ENCODE data around the gene ZNF117.

The ZNF117 gene

DNA sequence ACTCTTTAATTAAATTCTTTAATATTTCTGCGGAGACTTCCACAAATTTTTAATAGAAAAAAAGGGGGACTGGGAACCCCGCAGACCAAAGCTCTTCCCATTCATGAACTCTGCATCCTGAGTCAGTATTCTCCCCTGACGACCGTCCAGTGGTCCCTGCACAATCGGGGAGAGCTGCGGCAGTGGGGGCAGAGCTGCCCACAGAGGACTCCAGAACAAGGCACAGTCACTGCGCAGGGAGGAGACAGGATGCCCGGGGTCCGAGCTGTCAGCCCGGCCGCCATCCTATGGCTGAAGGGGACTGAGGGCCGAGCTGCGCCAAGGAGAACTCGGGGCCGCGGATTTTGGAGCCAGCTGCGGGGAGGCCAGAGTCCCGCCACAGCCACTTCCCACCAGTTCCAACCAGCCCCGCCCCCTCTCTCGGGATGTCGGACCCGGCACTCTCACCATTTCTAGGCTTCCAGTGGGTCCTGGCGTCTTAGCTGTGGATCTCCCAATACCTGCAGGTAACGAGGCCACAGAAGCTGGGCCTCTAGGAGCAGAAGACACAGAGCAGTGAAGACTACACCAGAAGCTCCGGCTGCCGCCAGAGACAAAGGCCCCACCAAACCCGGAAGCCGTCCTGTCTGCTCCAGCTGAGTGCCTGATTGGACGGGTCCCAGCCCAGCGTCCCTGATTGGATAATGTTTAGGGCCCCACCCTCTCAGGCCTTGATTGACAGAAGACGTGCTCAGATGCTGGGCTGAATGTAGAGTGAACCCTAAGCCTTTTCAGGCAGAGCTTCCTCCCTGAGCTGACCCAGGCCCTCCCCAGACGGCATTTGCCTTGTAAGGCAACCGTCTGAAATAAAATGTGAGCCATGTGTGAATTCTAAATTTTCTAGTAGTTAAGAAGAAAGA is 15.5 kb upstream of the ZNF117 start, which contains the start of gene ERV3-1:
ERV3-1 (minus strand) TSS at position 594 of the 899 bp plus-strand sequence. CDS start 13,661 bp downstream, outside the sequence.
- peak; percentile 74 for DNase-seq (ENCODE audit: insufficient read length, low spot score)
- TF ChIP-seq SPI1 (IDR thresholded peaks at IDR 0.05; ENCODE audit: low read depth, low read length) (peak; percentile 53), TAF1 (IDR thresholded peaks at IDR 0.05; ENCODE audit: low read depth, low read length) (peak; percentile 91), POLR2A (IDR thresholded peaks at IDR 0.05; ENCODE audit: low read depth, low read length) (peak; percentile 97), POU2F2 (IDR thresholded peaks at IDR 0.05; ENCODE audit: low read depth, low read length) (peak; percentile 79; the same call in 1 of the 2 replicates), PAX5 (IDR thresholded peaks at IDR 0.05; ENCODE audit: insufficient read depth, low read length, severe bottlenecking) (no peak), POLR2AphosphoS5 (IDR thresholded peaks at IDR 0.05; ENCODE audit: low read depth, low read length) (peak; percentile 95)
- peak; percentile 88 for FAIRE-seq

DNA sequence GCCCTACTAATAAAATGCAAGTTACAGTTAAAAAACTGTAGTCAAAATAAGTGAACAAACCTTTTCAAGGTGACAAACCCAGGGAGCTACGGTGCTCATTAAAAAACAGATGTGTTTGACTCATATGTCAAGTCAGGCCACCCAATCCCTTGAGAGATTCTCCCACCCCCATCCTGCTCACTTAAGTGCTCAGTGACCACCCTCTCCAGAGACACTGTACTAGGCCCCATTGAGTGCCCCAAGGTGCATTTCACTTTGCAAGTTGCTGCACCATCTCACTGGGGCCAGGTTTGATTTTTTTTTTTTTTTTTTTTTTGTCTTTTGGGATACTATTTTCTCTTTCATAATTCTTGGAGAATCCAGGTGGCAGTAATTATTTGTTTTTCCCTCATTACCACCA is 13.7 kb upstream of the ZNF117 start:
- FAIRE-seq (no peak), DNase-seq (ENCODE audit: insufficient read length, low spot score) (no peak)
- TF ChIP-seq TAF1 (IDR thresholded peaks at IDR 0.05; ENCODE audit: low read depth, low read length), result no peak

DNA sequence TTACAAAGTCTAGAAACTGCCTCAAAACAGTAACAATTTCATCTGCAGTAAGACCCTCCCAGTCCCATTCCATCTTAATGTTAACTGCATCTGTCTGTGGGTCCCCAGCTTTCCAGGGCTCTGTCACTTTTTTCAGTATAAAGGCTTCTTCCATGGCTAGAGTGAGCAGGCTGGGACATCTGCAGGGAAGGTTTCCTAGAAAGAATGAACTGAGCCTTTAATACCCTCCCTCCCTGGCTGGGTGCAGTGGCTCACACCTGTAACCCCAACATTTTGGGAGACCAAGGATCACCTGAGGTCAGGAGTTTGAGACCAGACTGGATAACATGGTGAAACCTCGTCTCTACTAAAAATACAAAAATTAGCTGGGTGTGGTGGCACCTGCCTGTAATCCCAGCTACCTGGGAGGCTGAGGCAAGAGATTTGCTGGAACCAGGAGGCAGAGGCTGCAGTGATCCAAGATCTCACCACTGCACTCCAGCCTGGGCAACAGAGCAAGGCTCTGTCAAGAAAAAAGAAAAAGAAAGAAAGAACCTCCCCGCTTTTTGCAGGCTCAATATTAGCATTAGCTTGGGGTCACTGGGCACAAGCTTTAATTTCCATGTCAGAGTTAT is 12.2 kb upstream of the ZNF117 start:
- DNase-seq (ENCODE audit: insufficient read length, low spot score) (no peak), FAIRE-seq (no peak)
- TF ChIP-seq POU2F2 (IDR thresholded peaks at IDR 0.05; ENCODE audit: low read depth, low read length) (no peak), POLR2AphosphoS5 (IDR thresholded peaks at IDR 0.05; ENCODE audit: low read depth, low read length) (no peak), PAX5 (IDR thresholded peaks at IDR 0.05; ENCODE audit: insufficient read depth, low read length, severe bottlenecking) (no peak), TAF1 (IDR thresholded peaks at IDR 0.05; ENCODE audit: low read depth, low read length) (no peak), SPI1 (IDR thresholded peaks at IDR 0.05; ENCODE audit: low read depth, low read length) (no peak), POLR2A (IDR thresholded peaks at IDR 0.05; ENCODE audit: low read depth, low read length) (no peak)

DNA sequence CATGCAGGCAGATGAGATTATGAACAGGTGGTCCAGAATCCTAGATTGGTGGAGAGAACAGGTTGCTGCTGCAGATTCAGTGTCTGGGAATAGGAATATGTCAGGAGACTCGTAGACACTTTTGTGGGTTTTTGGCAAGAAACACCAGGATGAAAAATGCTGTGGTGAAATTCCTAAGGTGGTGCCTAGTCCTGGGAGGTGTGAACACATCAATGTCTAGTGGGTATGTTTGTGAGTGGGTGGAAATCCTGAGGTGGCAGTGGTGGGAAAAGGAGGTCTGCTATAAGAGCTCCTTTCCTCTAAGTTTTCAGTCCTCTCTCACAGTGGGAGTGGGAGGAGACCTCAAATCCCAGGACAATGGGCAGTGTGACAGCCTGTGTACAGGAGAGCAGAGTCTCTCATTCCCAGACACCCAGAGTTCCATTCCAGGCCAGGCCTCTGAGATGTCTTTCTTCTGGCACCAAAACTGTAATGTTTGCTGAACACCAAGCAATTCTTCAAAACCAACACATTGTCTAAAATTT is 10.5 kb upstream of the ZNF117 start:
- DNase-seq (ENCODE audit: insufficient read length, low spot score), result no peak
- no peak for TF ChIP-seq POLR2AphosphoS5 (IDR thresholded peaks at IDR 0.05; ENCODE audit: low read depth, low read length)
- TF ChIP-seq TAF1 (IDR thresholded peaks at IDR 0.05; ENCODE audit: low read depth, low read length), result no peak
- TF ChIP-seq SPI1 (IDR thresholded peaks at IDR 0.05; ENCODE audit: low read depth, low read length), result no peak
- no peak for TF ChIP-seq POLR2A (IDR thresholded peaks at IDR 0.05; ENCODE audit: low read depth, low read length)
- no peak for FAIRE-seq

DNA sequence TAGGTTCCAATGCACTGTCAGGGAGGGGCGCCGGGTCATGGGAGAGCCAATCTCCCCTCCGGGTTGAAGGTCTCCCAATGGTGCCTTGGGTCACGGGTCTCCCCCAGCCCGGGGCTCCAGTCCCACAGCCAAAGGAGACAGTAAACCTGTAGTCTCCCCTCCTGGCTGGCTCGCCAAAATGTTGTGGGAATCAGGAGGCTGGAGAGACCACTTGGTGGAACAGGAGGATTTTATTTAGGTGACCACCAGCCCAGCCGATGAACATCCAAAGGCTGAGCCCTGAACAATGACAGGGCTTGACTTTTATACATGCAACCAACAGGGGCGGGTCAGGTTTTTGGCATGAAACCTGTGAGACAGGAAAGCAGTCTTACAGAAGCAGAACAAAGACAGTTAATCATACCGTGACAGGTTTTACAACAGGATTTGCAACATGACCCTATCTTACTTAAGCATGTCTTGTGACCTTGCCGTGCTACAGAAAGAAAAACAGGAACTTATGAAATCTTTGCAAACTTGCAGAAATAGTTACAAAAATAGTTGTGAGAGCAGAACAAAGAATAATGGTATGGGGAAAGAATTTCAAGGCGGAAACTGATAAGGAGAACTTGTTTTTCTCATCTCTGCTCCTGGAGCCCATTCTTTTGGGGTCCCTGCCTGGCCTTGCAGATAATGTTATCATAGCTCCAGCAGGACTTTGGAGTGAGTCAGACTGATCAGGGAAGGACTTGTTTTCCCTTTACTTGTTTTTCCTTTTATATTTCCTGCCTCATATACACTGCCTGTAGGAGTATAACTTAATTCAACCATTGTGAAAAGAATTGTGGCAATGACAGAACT is 8.5 kb upstream of the ZNF117 start:
- TF ChIP-seq POU2F2 (IDR thresholded peaks at IDR 0.05; ENCODE audit: low read depth, low read length) (no peak), TAF1 (IDR thresholded peaks at IDR 0.05; ENCODE audit: low read depth, low read length) (no peak), POLR2AphosphoS5 (IDR thresholded peaks at IDR 0.05; ENCODE audit: low read depth, low read length) (no peak), SPI1 (IDR thresholded peaks at IDR 0.05; ENCODE audit: low read depth, low read length) (no peak), POLR2A (IDR thresholded peaks at IDR 0.05; ENCODE audit: low read depth, low read length) (no peak), PAX5 (IDR thresholded peaks at IDR 0.05; ENCODE audit: insufficient read depth, low read length, severe bottlenecking) (no peak)
- FAIRE-seq, result peak; percentile 43
- no peak for DNase-seq (ENCODE audit: insufficient read length, low spot score)

DNA sequence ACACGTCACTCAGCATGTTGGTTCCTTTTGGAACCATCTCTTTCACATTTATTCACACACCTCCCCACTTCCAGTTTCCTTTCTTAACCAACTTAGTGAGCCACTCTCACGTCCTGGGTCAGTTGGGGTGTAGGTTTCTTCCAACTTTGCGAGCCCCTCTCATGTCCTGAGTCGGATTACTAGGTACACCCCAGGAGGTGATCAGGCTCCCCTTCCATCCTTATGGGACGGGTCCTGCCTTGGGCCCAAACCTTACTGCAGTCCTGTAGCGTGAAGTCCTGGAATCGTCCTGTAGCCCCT is 8.0 kb upstream of the ZNF117 start:
- TF ChIP-seq POLR2A (IDR thresholded peaks at IDR 0.05; ENCODE audit: low read depth, low read length) (no peak), SPI1 (IDR thresholded peaks at IDR 0.05; ENCODE audit: low read depth, low read length) (no peak), POU2F2 (IDR thresholded peaks at IDR 0.05; ENCODE audit: low read depth, low read length) (no peak), TAF1 (IDR thresholded peaks at IDR 0.05; ENCODE audit: low read depth, low read length) (no peak), POLR2AphosphoS5 (IDR thresholded peaks at IDR 0.05; ENCODE audit: low read depth, low read length) (no peak), PAX5 (IDR thresholded peaks at IDR 0.05; ENCODE audit: insufficient read depth, low read length, severe bottlenecking) (no peak)

DNA sequence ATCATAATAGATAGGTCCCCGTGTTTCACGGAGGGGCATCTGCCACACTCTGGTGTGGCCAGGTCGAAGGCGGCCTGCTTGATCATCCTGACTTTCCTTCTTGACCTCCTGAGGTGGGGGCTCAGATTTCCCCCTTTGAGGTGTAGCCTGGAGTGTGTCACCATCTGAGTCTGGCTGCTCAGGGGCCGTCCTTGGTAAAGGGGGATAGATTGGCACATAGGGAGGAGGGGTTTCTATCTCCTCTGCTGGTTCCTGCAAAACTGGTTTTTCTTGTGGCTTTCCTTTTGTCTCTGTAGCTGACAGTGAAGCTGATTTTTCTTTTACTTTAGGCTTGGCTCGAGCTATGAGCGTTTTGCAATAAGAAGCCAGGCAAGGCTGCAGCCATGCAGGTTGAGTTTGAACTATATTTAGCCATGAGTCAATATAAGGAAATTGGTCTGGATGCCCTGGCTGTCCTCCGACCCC is 7.1 kb upstream of the ZNF117 start:
- DNase-seq (ENCODE audit: insufficient read length, low spot score), result no peak
- no peak for FAIRE-seq
- no peak for TF ChIP-seq POU2F2 (IDR thresholded peaks at IDR 0.05; ENCODE audit: low read depth, low read length)
- TF ChIP-seq POLR2AphosphoS5 (IDR thresholded peaks at IDR 0.05; ENCODE audit: low read depth, low read length), result no peak

More for the DNA sequence above, 8.0 kb upstream of the ZNF117 start:
- no peak for DNase-seq (ENCODE audit: insufficient read length, low spot score)
- FAIRE-seq, result no peak

DNA sequence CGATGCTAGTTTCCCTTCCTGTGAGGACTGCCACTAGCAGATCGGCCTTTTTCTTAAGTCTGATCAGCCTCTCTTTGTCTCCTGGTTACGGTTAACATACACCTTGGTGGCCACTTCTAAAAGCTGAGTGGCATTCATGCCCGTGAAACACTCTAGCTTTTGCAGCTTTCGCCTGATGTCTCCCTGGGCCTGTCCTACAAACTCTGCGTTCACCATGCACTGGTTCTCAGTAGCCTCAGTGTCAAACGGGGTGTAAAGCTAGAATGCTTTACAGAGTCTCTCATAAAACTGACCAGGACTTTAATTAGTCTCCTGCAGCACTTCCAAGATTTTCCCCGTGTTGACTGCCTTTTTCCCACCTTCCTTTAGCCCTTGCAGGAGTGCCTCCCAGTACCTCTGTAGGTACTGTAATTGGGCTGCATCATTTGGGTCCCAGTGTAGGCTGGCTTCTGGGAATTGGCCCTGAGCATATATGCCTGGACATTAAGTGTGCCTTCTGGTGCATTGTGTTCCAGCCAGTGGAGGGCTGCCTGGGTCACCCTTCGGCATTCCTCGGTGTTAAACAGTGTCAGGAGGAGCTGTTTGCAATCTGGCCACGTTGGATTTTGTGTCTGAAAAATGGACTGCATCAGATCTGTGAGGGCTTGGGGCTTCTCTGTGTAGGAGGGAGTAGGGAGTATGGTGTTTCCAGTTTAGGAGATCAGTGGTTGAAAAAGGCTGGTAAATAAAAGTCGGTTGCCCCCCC is 6.5 kb upstream of the ZNF117 start:
- TF ChIP-seq TAF1 (IDR thresholded peaks at IDR 0.05; ENCODE audit: low read depth, low read length) (no peak), POLR2AphosphoS5 (IDR thresholded peaks at IDR 0.05; ENCODE audit: low read depth, low read length) (no peak), SPI1 (IDR thresholded peaks at IDR 0.05; ENCODE audit: low read depth, low read length) (no peak), POLR2A (IDR thresholded peaks at IDR 0.05; ENCODE audit: low read depth, low read length) (no peak), POU2F2 (IDR thresholded peaks at IDR 0.05; ENCODE audit: low read depth, low read length) (no peak), PAX5 (IDR thresholded peaks at IDR 0.05; ENCODE audit: insufficient read depth, low read length, severe bottlenecking) (no peak)
- FAIRE-seq, result no peak
- no peak for DNase-seq (ENCODE audit: insufficient read length, low spot score)

DNA sequence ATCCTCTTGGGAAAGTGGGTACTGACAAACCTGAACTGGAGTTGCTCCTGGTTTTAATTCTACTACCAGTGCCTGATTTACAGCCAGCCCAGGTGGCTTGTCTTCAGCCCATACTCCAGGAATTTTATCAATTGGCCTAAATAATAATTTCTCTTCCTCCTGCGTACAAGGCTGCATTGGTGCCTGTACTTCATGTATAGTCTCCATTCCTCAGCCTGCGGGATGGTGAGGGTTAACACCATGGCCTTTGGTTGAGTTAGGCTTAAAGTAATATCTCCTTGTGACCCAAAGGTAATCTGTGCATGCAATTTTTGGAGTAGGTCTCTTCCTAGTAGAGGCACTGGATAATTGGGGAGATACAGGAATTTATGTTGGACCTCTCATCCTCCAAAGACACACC is 5.5 kb upstream of the ZNF117 start:
- TF ChIP-seq PAX5 (IDR thresholded peaks at IDR 0.05; ENCODE audit: insufficient read depth, low read length, severe bottlenecking), result no peak
- FAIRE-seq (no peak), DNase-seq (ENCODE audit: insufficient read length, low spot score) (no peak)
